ENCODE data around the gene PACS2. TPM values are rescaled to one million over a fixed set of nuclear protein-coding genes. Genes with fewer than 3 reads are reported as not detected.
A peak's percentile ranks its signal among the peaks of the same experiment; 100 is the strongest.

PACS2 gene
- total and polyA plus RNA-seq, 2 donors, result 43.8 to 67.9 TPM

DNA sequence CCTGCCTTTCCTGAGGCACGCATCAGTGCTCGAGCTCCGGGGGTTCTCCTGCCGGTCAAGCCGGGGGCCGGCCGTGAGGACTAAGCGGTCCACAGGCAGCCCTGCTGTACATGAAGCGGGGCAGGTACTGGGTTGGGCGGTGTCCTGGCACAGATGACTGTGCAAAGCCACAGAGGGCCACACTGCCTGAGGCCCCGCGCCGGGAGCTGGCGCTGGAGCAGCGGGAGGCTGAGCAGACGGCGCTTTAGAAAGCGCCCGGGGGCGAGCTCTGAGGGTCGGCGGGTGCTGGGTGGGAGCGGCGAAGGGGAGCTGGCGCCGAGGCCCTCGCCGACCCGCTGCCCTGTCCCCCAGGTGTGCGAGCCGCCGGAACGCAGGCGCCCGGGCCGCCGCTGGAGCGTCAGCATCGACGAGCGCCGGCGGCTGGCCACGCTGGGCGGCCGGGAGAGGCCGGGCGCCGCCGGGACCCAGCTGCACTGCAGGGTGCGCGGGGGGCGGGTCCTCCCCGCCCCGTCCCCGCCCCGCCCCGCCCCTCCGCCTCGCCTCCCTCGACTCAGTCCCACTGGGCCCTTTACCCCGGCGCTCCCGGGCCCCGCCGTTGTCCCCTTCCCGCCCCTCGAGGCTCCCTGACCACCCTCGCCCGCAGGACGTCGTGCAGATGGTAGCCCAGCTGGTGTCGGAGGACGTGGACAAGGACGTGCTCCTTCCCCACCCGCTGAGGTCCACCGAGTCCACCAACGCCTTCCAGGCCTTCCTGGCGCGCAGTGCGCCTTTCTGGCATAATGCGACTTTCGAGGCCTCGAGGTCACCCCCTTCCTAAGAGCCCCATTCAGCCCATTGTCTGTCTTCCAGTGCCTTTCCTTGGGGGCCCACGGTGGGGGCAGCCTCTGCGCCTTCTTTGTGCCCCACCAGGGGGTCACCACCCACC is 96.7 kb downstream of the PACS2 start:
- no peak for DNase-seq (ENCODE audit: extremely low spot score)
- no peaks in the 10 kb centered on the region for H3K36me3 ChIP-seq (ENCODE audit: insufficient read depth)
- peak overlapping the region; percentile 17 for H3K4me3 ChIP-seq (ENCODE audit: low read depth, low read length)
- H3K27ac ChIP-seq (ENCODE audit: low read depth), result no peak overlapping the region
- H3K4me1 ChIP-seq (ENCODE audit: insufficient read depth), result no peaks in the 10 kb centered on the region
- 8% methylated on average over 85 of the region's 86 CpGs for WGBS

GRCh38 chr14:105411985-105412770 is 97.6 kb downstream of the PACS2 start:
- no peaks in the 10 kb centered on the region for H3K4me1 ChIP-seq (ENCODE audit: insufficient read depth)
- no peak overlapping the region for H3K4me3 ChIP-seq (ENCODE audit: low read depth, low read length)
- H3K36me3 ChIP-seq (ENCODE audit: insufficient read depth), result no peaks in the 10 kb centered on the region
- 74% methylated on average over 17 of the region's 17 CpGs for WGBS
- DNase-seq (ENCODE audit: extremely low spot score), result no peak
- no peak overlapping the region for H3K27ac ChIP-seq (ENCODE audit: low read depth)

- 84% methylated on average over 8 of the region's 8 CpGs for WGBS
- Histone ChIP-seq H3K36me3 (ENCODE audit: insufficient read depth) (no peaks in the 10 kb centered on the region), H3K4me3 (ENCODE audit: low read depth, low read length) (no peak overlapping the region), H3K4me1 (ENCODE audit: insufficient read depth) (no peaks in the 10 kb centered on the region), H3K27ac (ENCODE audit: low read depth) (no peak overlapping the region)
- DNase-seq (ENCODE audit: extremely low spot score), result no peak
Measured at GRCh38 chr14:105412771-105413543, 98.4 kb downstream of the PACS2 start.

DNA sequence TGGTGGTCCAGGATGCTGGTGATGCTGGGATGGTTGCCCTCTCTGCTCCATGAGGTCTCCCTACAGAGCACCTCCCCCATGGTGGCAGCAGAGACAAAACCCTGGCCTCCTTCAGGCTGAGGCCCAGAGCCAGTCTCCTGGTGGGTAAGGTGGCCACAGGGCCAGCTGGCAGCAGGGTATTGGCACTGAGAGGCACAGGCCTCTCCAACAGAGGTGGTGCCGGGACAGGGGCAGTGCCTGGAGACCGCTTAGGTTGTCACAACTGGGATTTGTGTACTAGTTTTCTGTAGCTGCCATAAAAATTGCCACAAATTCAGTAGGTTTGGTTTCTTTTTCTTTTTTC is 99.0 kb downstream of the PACS2 start:
- Histone ChIP-seq H3K4me1 (ENCODE audit: insufficient read depth) (no peaks in the 10 kb centered on the region), H3K4me3 (ENCODE audit: low read depth, low read length) (no peak overlapping the region), H3K27ac (ENCODE audit: low read depth) (no peak overlapping the region), H3K36me3 (ENCODE audit: insufficient read depth) (no peaks in the 10 kb centered on the region)
- 99% methylated on average over 2 of the region's 2 CpGs for WGBS
- DNase-seq (ENCODE audit: extremely low spot score), result no peak

DNA sequence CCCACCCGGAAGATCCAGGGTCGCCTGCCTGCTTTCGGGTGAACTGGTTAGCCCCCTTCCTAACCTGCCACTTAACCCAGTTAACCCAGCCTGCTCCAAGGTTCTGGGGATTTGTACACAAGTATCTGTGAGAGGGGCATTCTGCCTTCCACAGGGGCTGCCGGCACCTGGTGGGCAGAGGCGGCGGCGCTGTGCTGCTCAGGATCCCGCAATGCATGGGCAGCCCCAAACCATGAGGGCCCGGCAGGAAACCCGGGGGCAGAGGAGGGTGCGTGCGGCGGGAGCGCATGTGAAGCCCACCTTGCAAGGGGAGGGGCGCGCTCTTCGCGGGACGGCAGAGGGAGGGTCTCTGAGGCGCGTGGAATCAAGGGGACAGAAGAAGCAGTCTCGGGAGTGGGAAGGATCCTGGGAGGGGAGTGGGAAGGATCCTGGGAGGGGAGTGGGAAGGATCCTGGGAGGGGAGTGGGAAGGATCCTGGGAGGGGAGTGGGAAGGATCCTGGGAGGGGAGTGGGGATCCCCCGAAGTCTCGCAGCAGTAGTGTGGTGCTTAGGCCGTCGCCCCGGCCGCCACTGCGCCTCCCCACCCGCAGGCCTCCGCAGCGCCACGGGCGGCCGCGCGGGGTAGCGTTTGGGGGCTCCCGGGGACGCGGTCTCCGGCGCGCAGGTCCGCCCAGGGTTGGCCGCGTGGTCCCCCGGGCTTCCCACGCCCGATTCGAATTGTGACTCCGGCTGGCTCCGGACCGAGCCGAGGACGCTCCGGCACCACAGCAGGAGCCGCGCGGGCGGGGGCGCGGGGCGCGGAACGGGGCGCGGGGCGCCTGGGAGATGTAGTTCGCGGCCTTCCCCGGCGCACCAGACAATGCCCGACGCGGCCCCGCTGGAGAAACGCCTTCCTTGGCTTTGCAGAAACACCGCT is 100.2 kb downstream of the PACS2 start:
- WGBS, result 10% methylated on average over 79 of the region's 79 CpGs
- no peak overlapping the region for H3K27ac ChIP-seq (ENCODE audit: low read depth)
- peak overlapping the region; percentile 50 for H3K4me3 ChIP-seq (ENCODE audit: low read depth, low read length)
- no peaks in the 10 kb centered on the region for H3K36me3 ChIP-seq (ENCODE audit: insufficient read depth)
- no peaks in the 10 kb centered on the region for H3K4me1 ChIP-seq (ENCODE audit: insufficient read depth)
- no peak for DNase-seq (ENCODE audit: extremely low spot score)

DNA sequence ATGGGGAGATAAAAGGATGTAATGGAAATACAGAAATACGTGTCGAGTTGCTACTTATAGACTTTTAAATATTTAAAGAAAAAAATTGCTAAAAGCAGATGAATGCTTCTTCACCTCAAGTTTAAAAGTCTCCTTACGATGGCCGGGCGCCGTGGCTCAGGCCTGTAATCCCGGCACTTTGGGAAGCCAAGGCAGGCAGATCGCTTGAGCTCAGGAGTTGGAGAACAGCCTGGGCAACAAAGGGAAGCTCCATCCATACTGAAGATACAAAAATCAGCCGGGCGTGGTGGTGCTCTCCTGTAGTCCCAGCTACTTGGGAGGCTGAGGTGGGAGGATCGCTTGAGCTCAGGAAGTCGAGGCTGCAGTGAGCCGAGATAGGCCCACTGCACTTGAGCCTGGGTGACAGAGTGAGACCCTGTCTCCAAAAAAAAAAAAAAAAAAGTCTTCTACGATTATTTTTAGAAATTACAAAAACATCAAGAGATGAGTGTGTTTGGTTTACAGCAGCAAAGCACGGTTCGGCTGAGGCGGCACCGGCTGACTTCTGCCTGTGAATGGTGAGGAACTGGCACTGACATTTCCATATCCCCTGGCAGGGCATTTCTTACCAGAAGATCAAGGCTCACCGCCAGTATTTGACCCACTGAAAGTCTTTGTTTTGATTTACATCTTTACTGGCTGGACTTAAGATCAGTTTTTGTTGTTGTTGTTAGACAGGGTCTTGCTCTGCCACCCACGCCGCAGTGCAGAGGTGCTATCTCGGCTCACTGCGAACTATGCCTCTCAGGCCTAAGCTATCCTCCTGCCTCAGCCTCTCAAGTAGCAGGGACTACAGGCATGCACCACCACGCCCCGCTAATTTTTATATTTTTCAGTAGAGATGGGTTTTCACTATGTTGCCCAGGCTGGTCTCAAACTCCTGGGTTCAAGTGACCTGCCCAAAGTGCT is 101.2 kb downstream of the PACS2 start:
- H3K4me3 ChIP-seq (ENCODE audit: low read depth, low read length), result no peak overlapping the region
- no peak for DNase-seq (ENCODE audit: extremely low spot score)
- H3K4me1 ChIP-seq (ENCODE audit: insufficient read depth), result no peaks in the 10 kb centered on the region
- H3K27ac ChIP-seq (ENCODE audit: low read depth), result no peak overlapping the region
- 87% methylated on average over 25 of the region's 25 CpGs for WGBS
- H3K36me3 ChIP-seq (ENCODE audit: insufficient read depth), result no peaks in the 10 kb centered on the region

- DNase-seq (ENCODE audit: extremely low spot score), result no peak
- WGBS, result 95% methylated on average over 11 of the region's 11 CpGs
- Histone ChIP-seq H3K4me3 (ENCODE audit: low read depth, low read length) (no peak overlapping the region), H3K36me3 (ENCODE audit: insufficient read depth) (no peaks in the 10 kb centered on the region), H3K27ac (ENCODE audit: low read depth) (no peak overlapping the region), H3K4me1 (ENCODE audit: insufficient read depth) (no peaks in the 10 kb centered on the region)
Measured at GRCh38 chr14:105416671-105417070, 102.1 kb downstream of the PACS2 start.

- Histone ChIP-seq H3K4me1 (ENCODE audit: insufficient read depth) (no peaks in the 10 kb centered on the region), H3K27ac (ENCODE audit: low read depth) (no peak overlapping the region), H3K36me3 (ENCODE audit: insufficient read depth) (no peaks in the 10 kb centered on the region), H3K4me3 (ENCODE audit: low read depth, low read length) (no peak overlapping the region)
- 93% methylated on average over 3 of the region's 3 CpGs for WGBS
- DNase-seq (ENCODE audit: extremely low spot score), result no peak
Measured at GRCh38 chr14:105417690-105418121, 103.2 kb downstream of the PACS2 start.

DNA sequence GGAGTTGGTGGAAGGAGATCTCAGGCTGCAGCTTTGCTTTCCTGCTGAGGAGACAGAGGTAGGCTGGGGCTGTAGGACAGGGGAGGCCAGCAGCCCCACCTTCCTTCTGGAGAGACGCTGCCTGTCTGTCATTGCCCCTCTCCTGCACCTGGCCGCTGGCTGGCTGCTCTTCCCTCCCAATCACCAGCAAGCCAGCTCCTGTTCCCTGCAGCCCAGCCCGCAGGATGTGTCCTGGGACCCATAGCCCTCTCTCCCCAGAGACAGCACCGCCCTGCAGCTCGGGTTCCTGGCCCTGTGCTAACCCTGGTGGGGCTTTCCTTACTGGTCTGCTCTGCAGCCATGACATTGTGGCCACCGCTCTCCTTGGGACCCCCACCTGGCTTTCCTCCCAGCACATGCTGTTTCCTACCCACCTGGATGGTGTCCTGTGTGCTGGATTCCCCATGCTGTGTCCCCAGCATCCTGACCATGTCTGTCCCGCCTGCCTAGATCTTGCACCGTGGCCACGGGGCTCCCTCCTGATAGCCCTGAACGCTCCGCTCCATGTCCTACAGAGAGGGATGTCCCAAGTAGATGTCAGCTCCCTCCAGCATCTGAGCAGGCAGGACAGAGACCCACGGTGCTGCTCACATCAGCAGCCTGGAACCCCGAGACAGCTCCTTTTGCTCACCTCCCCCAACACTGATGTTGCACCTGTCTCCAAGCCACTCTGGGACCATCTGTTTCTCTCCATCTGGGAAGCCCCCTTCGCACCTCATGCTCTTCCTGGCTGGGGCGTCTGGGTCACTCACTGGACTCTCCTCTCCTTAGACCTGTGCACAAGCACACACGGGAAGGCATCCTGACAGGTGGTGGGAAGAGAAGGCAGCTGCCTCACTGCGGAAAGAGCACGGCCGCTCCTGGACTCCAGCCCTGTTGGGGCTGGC is 104.0 kb downstream of the PACS2 start:
- DNase-seq (ENCODE audit: extremely low spot score), result no peak
- 74% methylated on average over 19 of the region's 19 CpGs for WGBS
- H3K27ac ChIP-seq (ENCODE audit: low read depth), result no peak overlapping the region
- no peak overlapping the region for H3K4me3 ChIP-seq (ENCODE audit: low read depth, low read length)
- no peaks in the 10 kb centered on the region for H3K36me3 ChIP-seq (ENCODE audit: insufficient read depth)
- H3K4me1 ChIP-seq (ENCODE audit: insufficient read depth), result no peaks in the 10 kb centered on the region

- H3K36me3 ChIP-seq (ENCODE audit: insufficient read depth), result no peaks in the 10 kb centered on the region
- peak within 1 kb of the TSS; percentile 94 for H3K4me3 ChIP-seq (ENCODE audit: low read depth, low read length)
- no peaks in the 10 kb centered on the region for H3K4me1 ChIP-seq (ENCODE audit: insufficient read depth)
- DNase-seq (ENCODE audit: extremely low spot score), result no peak
- 5% methylated on average over 89 of the region's 96 CpGs for WGBS
- H3K27ac ChIP-seq (ENCODE audit: low read depth), result peak within 1 kb of the TSS; percentile 14
Measured at GRCh38 chr14:105419195-105420091, 104.9 kb downstream of the PACS2 start, which contains the start of gene MTA1. Gene MTA1, plus strand, starts transcription at chr14:105419827. Its CDS starts 209 bp downstream, at chr14:105420036.
